Erythroblast (primary cell): Measurements from ENCODE around the gene PIK3CG.

ENCODE experiments used
- GATA1 ChIP-seq: IDR thresholded peaks from 2 replicates; pipeline ENCODE4 v1.6.1; 2011; ENCODE audit warnings: low read depth, mild to moderate bottlenecking, control low read depth, low read length, moderate library complexity
- POLR2A ChIP-seq: IDR thresholded peaks from 2 replicates; pipeline ENCODE4 v1.6.1; 2011; ENCODE audit warnings: mild to moderate bottlenecking, low read length

DNA sequence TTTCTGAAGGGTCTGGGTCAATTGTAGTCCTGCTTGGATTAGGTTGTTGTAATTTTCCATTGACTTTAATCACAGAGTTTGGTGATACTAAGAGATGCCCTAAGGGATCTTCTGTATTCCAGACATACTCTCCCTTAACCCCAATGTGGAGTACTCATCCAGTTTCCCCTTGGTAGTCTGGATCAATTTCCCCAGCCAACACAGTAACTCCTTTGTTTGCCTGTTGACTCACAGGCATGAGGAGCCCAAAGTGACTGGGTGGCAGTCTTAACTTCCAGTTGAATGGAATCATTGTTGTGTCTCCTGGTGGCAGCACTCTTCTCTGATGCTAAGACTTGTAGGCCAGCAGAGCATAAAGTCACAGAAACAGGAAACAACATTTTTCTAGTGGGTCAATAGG is 41.5 kb upstream of the PIK3CG start:
- TF ChIP-seq POLR2A (no peak), GATA1 (no peak)
